Stomach (tissue), 4 donors: Measurements from ENCODE around the gene SWI5.

Experiments
- CTCF ChIP-seq, 7 experiments: fragments of 450-650 bp in 4 of 7; fragments of 200-600 bp in 3 of 7; sonication (generic) in 3 of 7; IDR thresholded peaks; one replicate each; pipeline ENCODE4 v1.5.1; 2016 to 2019; ENCODE audit warnings: antibody characterized with exemption in 7 of 7, control low read depth in 2 of 7, mild to moderate bottlenecking in 1 of 7
- POLR2AphosphoS5 ChIP-seq, 3 donors: sonication (generic); formaldehyde crosslinking; IDR thresholded peaks; one replicate each; pipeline ENCODE4 v1.6.1; 2016; ENCODE audit warnings: antibody characterized with exemption in 3 of 3

- TF ChIP-seq CTCF (IDR thresholded peaks at IDR 0.05): no peak
- TF ChIP-seq POLR2AphosphoS5 (IDR thresholded peaks at IDR 0.05): no peak
Measured at GRCh38 chr9:128262687-128263086, 13.4 kb upstream of the SWI5 start.
